CD4-positive, alpha-beta memory T cell (primary cell): ENCODE data around the gene MYH13. TPM values are rescaled to one million over a fixed set of nuclear protein-coding genes. Genes with fewer than 3 reads are reported as not detected.

Experiments used
- CTCF ChIA-PET: fragments of 350-600 bp; sonication (Branson Sonifier 250); formaldehyde crosslinking; loops from one replicate; lab custom pipeline; 2021; ENCODE audit warnings: inconsistent platforms; ENCODE audit not compliant: partially characterized antibody; lab: Charles Lee
- POLR2A ChIA-PET: fragments of 350-600 bp; sonication (Branson Sonifier 250); formaldehyde crosslinking; loops from one replicate; lab custom pipeline; 2021; ENCODE audit not compliant: partially characterized antibody; lab: Charles Lee
- DNase-seq, 5 donors: peaks; one replicate each; pipeline versions ENCODE4 v3.0.0 to v3.0.0-alpha.2; 2020 to 2022; ENCODE audit warnings: mixed read lengths in 1 of 5
- H3K27ac ChIP-seq: one replicate; pipeline ENCODE4 v1.7.0; 2013; ENCODE audit warnings: low read depth, low read length
- H3K27me3 ChIP-seq: 2 replicates; pipeline ENCODE4 v1.7.0; 2013; ENCODE audit warnings: mild to moderate bottlenecking, low read length, moderate library complexity; ENCODE audit not compliant: insufficient read depth
- H3K36me3 ChIP-seq: 2 replicates; pipeline ENCODE4 v1.7.0; 2013; ENCODE audit warnings: mild to moderate bottlenecking, low read length, moderate library complexity; ENCODE audit not compliant: insufficient read depth
- H3K4me1 ChIP-seq: 2 replicates; pipeline ENCODE4 v1.7.0; 2013; ENCODE audit warnings: mild to moderate bottlenecking, low read length, moderate library complexity; ENCODE audit not compliant: insufficient read depth
- H3K4me3 ChIP-seq, 2 donors: one replicate each; pipeline ENCODE4 v1.7.0; 2013; ENCODE audit warnings: low read length in 2 of 2, mild to moderate bottlenecking in 1 of 2
- H3K9me3 ChIP-seq, 2 donors: one replicate each; pipeline ENCODE4 v1.7.0; 2013; ENCODE audit warnings: low read length in 2 of 2, control low read depth in 1 of 2; ENCODE audit not compliant: control insufficient read depth in 1 of 2
- H3K27ac Mint-ChIP-seq, 7 donors: one replicate each; pipeline ENCODE4 v1.8.0; 2020 to 2021; ENCODE audit warnings: mixed read lengths in 7 of 7, mild to moderate bottlenecking in 6 of 7, inconsistent platforms in 3 of 7, moderate library complexity in 3 of 7
- H3K27me3 Mint-ChIP-seq, 2 donors: one replicate each; pipeline ENCODE4 v1.8.0; 2020 to 2021; ENCODE audit warnings: mixed read lengths in 2 of 2
- H3K36me3 Mint-ChIP-seq, 2 donors: one replicate each; pipeline ENCODE4 v1.8.0; 2020 to 2021; ENCODE audit warnings: mixed read lengths in 2 of 2, inconsistent platforms in 1 of 2, mild to moderate bottlenecking in 1 of 2
- H3K4me1 Mint-ChIP-seq, 4 donors: one replicate each; pipeline ENCODE4 v1.8.0; 2020 to 2021; ENCODE audit warnings: mixed read lengths in 4 of 4, mild to moderate bottlenecking in 1 of 4
- H3K4me3 Mint-ChIP-seq, 8 donors: one replicate each; pipeline ENCODE4 v1.8.0; 2020 to 2021; ENCODE audit warnings: mixed read lengths in 8 of 8, mild to moderate bottlenecking in 7 of 8, moderate library complexity in 6 of 8, inconsistent platforms in 3 of 8
- H3K9me3 Mint-ChIP-seq, 8 donors: one replicate each; pipeline ENCODE4 v1.8.0; 2020 to 2021; ENCODE audit warnings: mixed read lengths in 8 of 8, mild to moderate bottlenecking in 5 of 8, inconsistent platforms in 3 of 8, moderate library complexity in 1 of 8
- intact Hi-C: fragments of 100-400 bp; cut with micrococcal nuclease; formaldehyde crosslinking; loops from one replicate; pipeline ENCODE4 v1.15.1; 2023
- polyA plus RNA-seq, 2 donors: library from polyadenylated mRNA; unstranded; fragments of 300-500 nt; fragmentation: Illumina TruSeq; gene quantifications; one replicate each; pipeline ENCODE4 v1.2.3, GENCODE V29; 2021
- total RNA-seq, 2 experiments: library from RNA; stranded (reverse); gene quantifications; one replicate each; pipeline ENCODE4 v1.2.3, GENCODE V29; 2021

Gene MYH13
- total and polyA plus RNA-seq, 4 experiments from 2014 or later, result not detected

DNA sequence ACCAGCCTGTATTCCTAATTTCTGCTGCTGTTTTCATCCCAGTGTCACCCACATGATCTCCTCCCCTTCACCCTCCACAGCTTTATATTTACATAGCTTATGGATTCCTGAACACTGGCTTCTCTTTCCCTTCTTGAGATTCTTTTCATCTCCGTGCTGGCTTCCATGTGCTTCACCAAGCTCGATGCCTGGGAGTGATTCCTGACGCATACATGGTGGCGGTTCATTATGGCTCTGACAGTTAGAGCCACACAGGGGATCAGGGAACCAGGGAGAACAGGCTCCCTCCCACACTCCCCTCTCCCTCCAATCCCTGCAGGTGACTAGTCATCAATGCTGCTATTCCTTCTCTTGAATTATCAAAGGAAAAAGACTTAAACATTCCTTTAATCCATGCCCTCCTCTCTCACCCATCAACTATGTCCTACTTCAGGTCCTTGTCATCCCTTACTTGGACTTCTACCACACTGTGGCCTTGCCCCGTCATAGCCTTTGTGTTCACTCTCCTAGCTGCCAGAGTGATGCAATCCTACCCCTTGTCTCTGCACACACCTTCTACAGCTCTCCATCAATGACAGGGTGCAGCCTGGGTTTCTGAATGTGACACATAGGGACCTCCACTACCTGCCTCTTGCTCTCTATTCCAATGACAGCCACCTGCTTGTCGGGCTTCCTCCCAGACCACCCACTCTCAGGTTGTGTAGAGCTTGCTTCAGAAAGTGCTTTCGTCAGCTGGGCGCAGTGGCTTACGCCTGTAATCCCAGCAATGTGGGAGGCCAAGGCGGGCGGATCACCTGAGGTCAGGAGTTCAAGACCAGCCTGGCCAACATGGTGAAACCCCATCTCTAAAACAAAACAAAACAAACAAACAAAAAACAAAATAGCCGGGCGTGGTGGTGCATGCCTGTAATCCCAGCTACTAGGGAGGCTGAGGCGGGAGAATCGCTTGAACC is 43.6 kb downstream of the MYH13 start:
- Mint-ChIP-seq H3K4me1 (peaks cover 0 to 7% (median 0%) of the 10 kb centered on the region in 4 donors), H3K36me3 (no peaks in the 10 kb centered on the region), H3K27me3 (peaks cover 0 to 2% of the 10 kb centered on the region in 2 donors), H3K4me3 (no peak overlapping the region), H3K27ac (no peak overlapping the region), H3K9me3 (peaks cover 0 to 3% (median 0%) of the 10 kb centered on the region in 8 donors)
- H3K36me3 ChIP-seq, result no peaks in the 10 kb centered on the region
- CTCF ChIA-PET, result interaction anchor here (0.7 to 1.8 kb wide), 7 partner anchors 9 to 1553 kb away, joined by 3 to 8 read pairs (median 3); no protein-coding TSS in a partner anchor
- intact Hi-C loops, result loop anchor here (5.0 kb wide), 1 partner anchor 288 kb away; no protein-coding TSS in a partner anchor
- H3K27ac ChIP-seq, result no peak overlapping the region
- H3K9me3 ChIP-seq, result no peaks in the 10 kb centered on the region
- H3K27me3 ChIP-seq, result no peaks in the 10 kb centered on the region
- H3K4me1 ChIP-seq, result no peaks in the 10 kb centered on the region
- no peak for DNase-seq
- POLR2A ChIA-PET, result interaction anchor here (0.6 kb wide), 1 partner anchor 493 kb away, joined by 3 read pairs; no protein-coding TSS in a partner anchor
- H3K4me3 ChIP-seq, result no peak overlapping the region

DNA sequence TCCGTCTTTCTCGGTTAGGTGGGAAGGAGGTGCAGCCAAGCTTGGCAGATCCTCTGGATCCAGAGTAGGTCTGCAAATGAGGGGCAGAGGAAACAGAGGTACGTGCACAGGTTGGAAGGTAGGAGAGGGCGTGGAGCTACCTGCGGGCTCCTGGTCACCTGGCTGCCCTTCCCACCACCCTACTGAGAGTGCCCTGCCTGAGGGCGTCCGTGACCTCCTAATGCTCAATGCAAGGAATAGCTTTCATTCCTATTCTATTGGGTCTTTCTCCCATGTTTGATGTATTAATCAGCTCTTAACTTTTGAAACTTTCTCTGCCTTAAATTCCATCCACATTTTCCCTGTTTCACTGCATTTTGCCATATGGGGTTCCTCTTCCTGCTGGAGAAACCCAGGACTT is 44.6 kb downstream of the MYH13 start:
- DNase-seq, result no peak
- CTCF ChIA-PET, result interaction anchor here (1.2 to 1.6 kb wide), 4 partner anchors 11 to 27 kb away, joined by 3 to 4 read pairs (median 4); no protein-coding TSS in a partner anchor
- Mint-ChIP-seq H3K27ac (no peak overlapping the region), H3K36me3 (no peaks in the 10 kb centered on the region), H3K9me3 (peaks cover 0 to 3% (median 0%) of the 10 kb centered on the region in 8 donors), H3K4me3 (no peak overlapping the region), H3K4me1 (peaks cover 0 to 7% (median under 1%) of the 10 kb centered on the region in 4 donors), H3K27me3 (peaks cover 0 to 2% of the 10 kb centered on the region in 2 donors)
- Histone ChIP-seq H3K4me1 (no peaks in the 10 kb centered on the region), H3K4me3 (no peak overlapping the region), H3K36me3 (no peaks in the 10 kb centered on the region), H3K9me3 (no peaks in the 10 kb centered on the region), H3K27ac (no peak overlapping the region), H3K27me3 (no peaks in the 10 kb centered on the region)
- intact Hi-C loops, result loop anchor here (5.0 kb wide), 1 partner anchor 289 kb away; no protein-coding TSS in a partner anchor
- POLR2A ChIA-PET, result no interaction called here

DNA sequence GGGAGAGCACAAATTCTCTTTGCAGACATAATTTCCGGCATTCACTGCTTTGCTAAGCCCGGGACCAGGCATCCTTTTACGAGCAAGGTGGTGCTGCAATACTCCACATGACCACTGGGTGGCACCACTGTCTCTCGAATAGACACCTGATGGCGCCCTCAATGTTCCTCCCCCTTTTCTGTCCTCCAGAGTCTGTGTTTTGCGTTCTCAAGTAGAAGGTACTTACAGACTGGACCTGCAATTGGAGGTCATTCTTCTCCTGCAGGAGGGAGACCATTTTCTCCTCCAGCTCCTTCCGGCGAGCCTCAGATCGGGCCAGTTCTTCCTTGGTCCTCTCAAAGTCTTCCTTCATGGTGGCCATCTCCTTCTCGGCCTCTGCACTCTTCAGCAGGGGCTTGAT is 45.2 kb downstream of the MYH13 start:
- Histone ChIP-seq H3K9me3 (no peaks in the 10 kb centered on the region), H3K27me3 (no peaks in the 10 kb centered on the region), H3K4me3 (no peak overlapping the region), H3K27ac (no peak overlapping the region), H3K36me3 (no peaks in the 10 kb centered on the region), H3K4me1 (no peaks in the 10 kb centered on the region)
- ChIA-PET POLR2A (no interaction called here), CTCF (interaction anchor here (0.8 to 1.3 kb wide), 2 partner anchors 11 to 30 kb away, joined by 3 read pairs; no protein-coding TSS in a partner anchor)
- intact Hi-C loops, result loop anchor here (5.0 kb wide), 1 partner anchor 290 kb away; no protein-coding TSS in a partner anchor
- peak overlapping the region in 1 of 7 donors; percentile 4 for H3K27ac Mint-ChIP-seq
- H3K36me3 Mint-ChIP-seq, result no peaks in the 10 kb centered on the region
- H3K4me1 Mint-ChIP-seq, result peaks cover 0 to 7% (median under 1%) of the 10 kb centered on the region in 4 donors
- DNase-seq, result peak in 4 of 5 donors; percentile 24 to 39 (median 37)
- peaks cover 0 to 2% (median 0%) of the 10 kb centered on the region in 8 donors for H3K9me3 Mint-ChIP-seq
- peaks cover 0 to 2% of the 10 kb centered on the region in 2 donors for H3K27me3 Mint-ChIP-seq
- no peak overlapping the region for H3K4me3 Mint-ChIP-seq

DNA sequence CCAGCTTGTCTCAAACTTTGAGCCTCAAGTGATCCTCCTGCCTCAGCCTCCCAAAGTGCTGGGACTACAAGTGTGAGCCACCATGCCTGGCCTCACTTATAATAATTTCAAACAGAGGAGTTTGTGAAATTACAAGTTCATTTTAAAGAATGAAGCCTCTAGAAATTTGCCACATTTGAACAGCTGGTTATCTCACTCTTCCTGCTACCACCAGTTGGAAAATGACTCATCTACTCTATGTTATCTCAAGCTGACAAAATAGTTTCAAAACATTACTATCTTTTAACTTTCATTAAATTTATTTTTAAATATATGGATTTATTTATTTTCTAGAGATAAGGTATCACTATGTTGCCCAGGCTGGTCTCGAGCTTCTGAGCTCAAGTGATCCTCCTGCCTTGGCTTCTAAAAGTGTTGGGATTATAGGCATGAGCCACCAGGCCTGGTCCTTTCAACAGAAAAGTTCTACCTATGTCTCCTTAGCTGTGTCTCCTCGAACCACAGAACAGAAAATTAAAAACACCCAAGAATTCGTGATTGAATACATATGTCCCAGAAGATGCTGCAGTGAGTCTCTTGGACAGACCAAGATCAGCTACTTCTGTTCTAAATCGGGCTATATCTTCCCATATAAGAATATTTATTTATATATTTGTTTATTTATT is 47.6 kb downstream of the MYH13 start:
- H3K27me3 Mint-ChIP-seq, result peaks cover 0 to 2% of the 10 kb centered on the region in 2 donors
- POLR2A ChIA-PET, result no interaction called here
- CTCF ChIA-PET, result interaction anchor here (0.9 to 1.4 kb wide), 2 partner anchors 11 to 293 kb away, joined by 3 read pairs; no protein-coding TSS in a partner anchor
- intact Hi-C loops, result loop anchor here (5.0 kb wide), 1 partner anchor 292 kb away; no protein-coding TSS in a partner anchor
- H3K9me3 Mint-ChIP-seq, result no peaks in the 10 kb centered on the region
- H3K27me3 ChIP-seq, result no peaks in the 10 kb centered on the region
- no peaks in the 10 kb centered on the region for H3K4me1 ChIP-seq
- no peak overlapping the region for H3K4me3 Mint-ChIP-seq
- no peaks in the 10 kb centered on the region for H3K36me3 Mint-ChIP-seq
- peaks cover 5 to 11% (median 8%) of the 10 kb centered on the region in 4 donors for H3K4me1 Mint-ChIP-seq
- peak overlapping the region in 2 of 7 donors; percentile 18 to 47 for H3K27ac Mint-ChIP-seq
- DNase-seq, result no peak
- H3K9me3 ChIP-seq, result no peaks in the 10 kb centered on the region
- H3K27ac ChIP-seq, result no peak overlapping the region
- H3K4me3 ChIP-seq, result no peak overlapping the region
- H3K36me3 ChIP-seq, result no peaks in the 10 kb centered on the region

DNA sequence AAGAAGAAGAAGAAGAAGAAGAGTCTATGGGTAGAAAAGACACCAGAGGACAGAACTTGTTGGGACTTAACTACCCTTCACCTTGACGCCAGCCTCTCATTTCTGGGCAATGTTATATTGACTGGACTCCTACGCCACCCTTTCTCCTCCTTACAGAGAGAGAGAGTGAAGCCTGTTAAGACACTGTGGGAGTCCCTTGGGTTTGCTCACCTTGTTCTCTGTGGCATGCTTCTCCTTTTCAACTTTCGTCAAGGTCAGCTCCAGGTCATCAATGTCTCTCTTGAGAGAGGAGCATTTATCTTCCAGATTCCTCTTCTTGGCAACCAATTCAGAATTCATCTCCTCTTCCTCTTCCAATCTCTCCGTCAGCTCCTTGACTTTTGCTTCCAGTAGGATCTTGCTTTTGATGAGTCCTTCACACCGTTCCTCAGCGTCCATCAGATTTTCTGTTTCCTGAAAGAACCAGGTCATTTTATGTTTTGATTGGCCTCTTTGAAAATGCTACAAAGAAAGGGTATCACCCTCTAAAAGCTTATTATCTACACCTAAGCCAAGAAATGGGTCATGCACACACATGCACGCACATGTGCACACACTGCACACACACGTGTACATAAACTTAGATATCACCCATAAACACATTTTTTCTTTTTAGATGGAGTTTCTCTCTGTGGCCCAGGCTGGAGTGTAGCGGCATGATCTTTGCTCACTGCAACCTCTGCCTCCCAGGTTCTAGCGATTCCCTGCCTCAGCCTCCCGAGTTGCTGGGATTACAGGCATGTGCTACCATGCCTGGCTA is 48.8 kb downstream of the MYH13 start:
- POLR2A ChIA-PET, result no interaction called here
- Histone ChIP-seq H3K27me3 (no peaks in the 10 kb centered on the region), H3K36me3 (no peaks in the 10 kb centered on the region), H3K9me3 (no peaks in the 10 kb centered on the region), H3K4me3 (no peak overlapping the region), H3K4me1 (no peaks in the 10 kb centered on the region), H3K27ac (no peak overlapping the region)
- Mint-ChIP-seq H3K27me3 (peaks cover 0 to 2% of the 10 kb centered on the region in 2 donors), H3K27ac (no peak overlapping the region), H3K9me3 (no peaks in the 10 kb centered on the region), H3K36me3 (no peaks in the 10 kb centered on the region), H3K4me1 (peaks cover 8 to 10% (median 8%) of the 10 kb centered on the region in 4 donors), H3K4me3 (no peak overlapping the region)
- CTCF ChIA-PET, result interaction anchor here (1.1 kb wide), 1 partner anchor 12 kb away, joined by 3 read pairs; no protein-coding TSS in a partner anchor
- no peak for DNase-seq
- intact Hi-C loops, result no loop called here

DNA sequence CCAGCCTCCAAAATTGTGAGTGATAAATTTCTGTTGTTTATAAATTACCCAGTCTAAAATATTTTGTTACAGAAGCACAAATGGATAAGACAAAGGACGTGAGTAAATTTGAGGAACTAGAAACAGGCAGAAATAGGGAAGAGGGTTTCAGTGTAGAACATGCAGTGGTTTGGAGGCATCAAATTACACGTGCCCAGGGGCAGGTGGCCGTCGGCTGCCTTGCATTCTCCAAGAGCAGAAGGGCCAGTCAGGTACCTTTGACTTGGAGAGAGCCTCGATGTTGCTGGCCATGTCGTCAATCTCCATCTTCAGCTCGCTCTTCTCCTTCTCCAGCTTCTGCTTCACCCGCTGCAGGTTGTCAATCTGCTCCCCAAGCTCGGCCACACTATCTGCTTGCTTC is 54.3 kb downstream of the MYH13 start:
- ChIA-PET POLR2A (no interaction called here), CTCF (no interaction called here)
- no peaks in the 10 kb centered on the region for H3K36me3 Mint-ChIP-seq
- H3K27me3 Mint-ChIP-seq, result peaks cover 3 to 10% of the 10 kb centered on the region in 2 donors
- H3K36me3 ChIP-seq, result no peaks in the 10 kb centered on the region
- H3K27me3 ChIP-seq, result no peaks in the 10 kb centered on the region
- no peak for DNase-seq
- no peak overlapping the region for H3K27ac ChIP-seq
- no peaks in the 10 kb centered on the region for H3K9me3 ChIP-seq
- peaks cover 7 to 9% (median 8%) of the 10 kb centered on the region in 4 donors for H3K4me1 Mint-ChIP-seq
- H3K4me1 ChIP-seq, result no peaks in the 10 kb centered on the region
- no peak overlapping the region for H3K4me3 Mint-ChIP-seq
- H3K27ac Mint-ChIP-seq, result peak overlapping the region in 1 of 7 donors; percentile 70
- no peak overlapping the region for H3K4me3 ChIP-seq
- intact Hi-C loops, result no loop called here
- H3K9me3 Mint-ChIP-seq, result peaks cover 0 to 3% (median 0%) of the 10 kb centered on the region in 8 donors
